Measurements from ENCODE around the gene FAM234B. TPM values are rescaled to one million over a fixed set of nuclear protein-coding genes. Genes with fewer than 3 reads are reported as not detected.

Gene FAM234B
- total RNA-seq, 3 donors from 2014 or later (not counting 1 experiment from before 2014, with no cell fraction given): 5.5 to 8.7 (median 6.6) TPM

DNA sequence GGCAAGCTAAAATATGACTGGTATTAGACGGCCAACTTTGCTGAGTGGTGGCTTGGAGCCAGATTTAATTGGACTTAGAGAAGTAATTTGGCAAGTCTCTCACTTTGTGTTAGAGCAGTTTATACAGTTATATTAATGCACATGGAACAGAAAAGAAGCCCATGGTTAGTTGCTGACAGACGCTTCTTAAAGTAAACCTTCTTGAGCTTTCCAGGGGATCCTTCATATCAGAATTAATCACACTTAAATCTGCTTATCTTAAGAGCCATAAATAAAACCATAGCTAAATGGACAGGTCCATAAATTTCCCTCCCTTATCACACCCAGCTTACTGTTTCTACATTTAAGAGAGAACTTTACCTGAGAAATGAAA is 49.7 kb downstream of the FAM234B start:
- TF ChIP-seq, protein P1, sequence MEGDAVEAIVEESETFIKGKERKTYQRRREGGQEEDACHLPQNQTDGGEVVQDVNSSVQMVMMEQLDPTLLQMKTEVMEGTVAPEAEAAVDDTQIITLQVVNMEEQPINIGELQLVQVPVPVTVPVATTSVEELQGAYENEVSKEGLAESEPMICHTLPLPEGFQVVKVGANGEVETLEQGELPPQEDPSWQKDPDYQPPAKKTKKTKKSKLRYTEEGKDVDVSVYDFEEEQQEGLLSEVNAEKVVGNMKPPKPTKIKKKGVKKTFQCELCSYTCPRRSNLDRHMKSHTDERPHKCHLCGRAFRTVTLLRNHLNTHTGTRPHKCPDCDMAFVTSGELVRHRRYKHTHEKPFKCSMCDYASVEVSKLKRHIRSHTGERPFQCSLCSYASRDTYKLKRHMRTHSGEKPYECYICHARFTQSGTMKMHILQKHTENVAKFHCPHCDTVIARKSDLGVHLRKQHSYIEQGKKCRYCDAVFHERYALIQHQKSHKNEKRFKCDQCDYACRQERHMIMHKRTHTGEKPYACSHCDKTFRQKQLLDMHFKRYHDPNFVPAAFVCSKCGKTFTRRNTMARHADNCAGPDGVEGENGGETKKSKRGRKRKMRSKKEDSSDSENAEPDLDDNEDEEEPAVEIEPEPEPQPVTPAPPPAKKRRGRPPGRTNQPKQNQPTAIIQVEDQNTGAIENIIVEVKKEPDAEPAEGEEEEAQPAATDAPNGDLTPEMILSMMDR (IDR thresholded peaks at IDR 0.05): no peak
- intact Hi-C loops (cut with micrococcal nuclease): no loop called here
- WGBS (ENCODE audit: insufficient coverage): 57% methylated on average over 2 of the region's 2 CpGs
- Mint-ChIP-seq H3K27me3 (ENCODE audit: low read depth in 2 of 2) (peaks cover 3 to 11% of the 10 kb centered on the region in 2 donors), H3K4me1 (peaks cover 13 to 14% of the 10 kb centered on the region in 2 donors), H3K4me3 (no peak overlapping the region), H3K36me3 (no peaks in the 10 kb centered on the region), H3K27ac (no peak overlapping the region), H3K9me3 (no peaks in the 10 kb centered on the region)
- no peaks in the 10 kb centered on the region for H3K27me3 ChIP-seq (ENCODE audit: control insufficient read depth, insufficient read depth, low read length)
- H3K27ac ChIP-seq (ENCODE audit: low read length): no peak overlapping the region
- H3K9me3 ChIP-seq (ENCODE audit: control insufficient read depth, insufficient read depth, low read length): no peaks in the 10 kb centered on the region
- no peak for ATAC-seq
- DNase-seq: no peak
- no peak overlapping the region for H3K4me3 ChIP-seq (ENCODE audit: low read length)
- no peaks in the 10 kb centered on the region for H3K36me3 ChIP-seq (ENCODE audit: control insufficient read depth, insufficient read depth, low read length)
- peaks cover 12% of the 10 kb centered on the region for H3K4me1 ChIP-seq (ENCODE audit: control insufficient read depth, insufficient read depth, low read length)

DNA sequence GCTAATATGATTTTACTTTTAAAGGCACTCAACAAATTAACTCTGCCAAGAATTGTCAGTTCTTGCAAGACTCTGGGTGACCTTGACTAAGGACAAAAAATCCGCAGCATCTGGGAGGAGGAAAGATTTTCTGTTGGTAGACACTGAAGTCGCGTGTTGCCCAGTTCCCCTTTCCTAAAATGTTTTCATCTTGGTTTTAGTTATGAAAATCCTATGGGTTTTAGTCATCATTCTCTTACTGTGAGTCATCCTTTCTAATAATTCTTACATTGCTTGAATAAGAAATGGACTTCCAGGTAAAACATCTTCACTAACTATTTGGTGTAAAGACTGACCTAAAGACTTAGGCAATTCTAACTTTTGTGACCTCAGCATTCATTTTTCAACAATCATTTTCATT is 50.2 kb downstream of the FAM234B start:
- 61% methylated on average over 3 of the region's 3 CpGs for WGBS (ENCODE audit: insufficient coverage)
- ATAC-seq (no peak), DNase-seq (no peak)
- Mint-ChIP-seq H3K36me3 (no peaks in the 10 kb centered on the region), H3K27me3 (ENCODE audit: low read depth in 2 of 2) (peaks cover 3 to 11% of the 10 kb centered on the region in 2 donors), H3K4me3 (no peak overlapping the region), H3K9me3 (no peaks in the 10 kb centered on the region), H3K27ac (no peak overlapping the region), H3K4me1 (peaks cover 19% of the 10 kb centered on the region in 2 donors)
- Histone ChIP-seq H3K9me3 (ENCODE audit: control insufficient read depth, insufficient read depth, low read length) (no peaks in the 10 kb centered on the region), H3K4me3 (ENCODE audit: low read length) (no peak overlapping the region), H3K27ac (ENCODE audit: low read length) (no peak overlapping the region), H3K36me3 (ENCODE audit: control insufficient read depth, insufficient read depth, low read length) (no peaks in the 10 kb centered on the region), H3K4me1 (ENCODE audit: control insufficient read depth, insufficient read depth, low read length) (peaks cover 14% of the 10 kb centered on the region), H3K27me3 (ENCODE audit: control insufficient read depth, insufficient read depth, low read length) (no peaks in the 10 kb centered on the region)
- TF ChIP-seq, protein P1 (IDR thresholded peaks at IDR 0.05): no peak
- intact Hi-C loops (cut with micrococcal nuclease): no loop called here

DNA sequence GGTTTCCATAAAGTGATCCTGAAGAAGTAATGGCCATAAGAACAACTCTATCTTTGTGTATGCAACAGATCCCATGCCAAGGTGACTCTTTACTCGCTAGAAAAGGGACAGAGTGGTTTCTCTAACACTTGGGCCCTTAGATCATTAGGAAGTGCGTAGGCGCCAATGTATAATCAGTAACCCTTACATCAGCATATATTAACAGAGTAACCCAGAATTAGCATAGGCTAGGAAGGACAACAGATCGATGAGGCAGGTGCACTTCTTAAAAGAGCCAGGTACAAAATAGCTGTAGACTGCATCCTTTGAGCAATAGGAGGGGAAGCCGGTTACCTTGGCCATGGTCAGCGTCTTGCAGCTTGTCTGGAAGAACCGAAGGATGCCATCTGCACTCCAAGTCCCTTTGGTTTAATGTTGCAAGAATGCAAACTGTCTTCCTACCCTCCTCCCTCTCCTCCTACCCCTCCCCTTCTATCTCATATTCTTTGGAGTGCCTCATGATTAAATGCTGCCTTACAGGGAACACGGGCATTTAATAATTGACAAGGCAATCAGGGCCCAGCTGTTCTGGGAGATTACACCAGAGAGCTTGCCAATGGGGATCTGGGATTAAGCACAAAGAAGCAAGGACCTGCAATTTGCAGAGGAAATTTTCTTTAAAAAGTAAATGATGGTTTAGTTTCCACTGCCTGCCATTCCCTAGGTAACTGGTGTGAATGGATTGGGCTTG is 51.2 kb downstream of the FAM234B start:
- intact Hi-C loops (cut with micrococcal nuclease): loop anchor here (5.0 kb wide), 1 partner anchor 1072 kb away; no protein-coding TSS in a partner anchor

More for the DNA sequence above, 51.2 kb downstream of the FAM234B start:
- DNase-seq (no peak), ATAC-seq (no peak)
- no peak overlapping the region for H3K4me3 Mint-ChIP-seq
- Histone ChIP-seq H3K27me3 (ENCODE audit: control insufficient read depth, insufficient read depth, low read length) (no peaks in the 10 kb centered on the region), H3K4me3 (ENCODE audit: low read length) (no peak overlapping the region), H3K9me3 (ENCODE audit: control insufficient read depth, insufficient read depth, low read length) (no peaks in the 10 kb centered on the region), H3K27ac (ENCODE audit: low read length) (no peak overlapping the region), H3K36me3 (ENCODE audit: control insufficient read depth, insufficient read depth, low read length) (no peaks in the 10 kb centered on the region), H3K4me1 (ENCODE audit: control insufficient read depth, insufficient read depth, low read length) (peaks cover 19% of the 10 kb centered on the region)
- peaks cover 21 to 26% of the 10 kb centered on the region in 2 donors for H3K4me1 Mint-ChIP-seq
- H3K27ac Mint-ChIP-seq: no peak overlapping the region
- H3K27me3 Mint-ChIP-seq (ENCODE audit: low read depth in 2 of 2): peaks cover 3 to 11% of the 10 kb centered on the region in 2 donors
- no peaks in the 10 kb centered on the region for H3K36me3 Mint-ChIP-seq
- WGBS (ENCODE audit: insufficient coverage): 92% methylated on average over 8 of the region's 8 CpGs
- no peaks in the 10 kb centered on the region for H3K9me3 Mint-ChIP-seq
- TF ChIP-seq, protein P1 (IDR thresholded peaks at IDR 0.05): no peak
